GM18861 (cell line): ENCODE results near the gene SMURF2.

Experiments used
- ATAC-seq: cut with Tn5 transposase; IDR thresholded peaks from one replicate; pipeline ENCODE4 v1.9.1; 2021; ENCODE audit not compliant: unreplicated experiment

SMURF2 gene

GRCh38 chr17:64505340-64506200 lies 156.5 kb downstream of the SMURF2 start:
- peak; percentile 22 for ATAC-seq

GRCh38 chr17:64504769-64505339 lies 157.3 kb downstream of the SMURF2 start:
- no peak for ATAC-seq

GRCh38 chr17:64503821-64504768 lies 158.0 kb downstream of the SMURF2 start:
- no peak for ATAC-seq

- no peak for ATAC-seq
Observed at GRCh38 chr17:64503341-64503740, 158.8 kb downstream of the SMURF2 start.

- no peak for ATAC-seq
Observed at GRCh38 chr17:64502809-64503208, 159.3 kb downstream of the SMURF2 start.

- ATAC-seq = no peak
Observed at GRCh38 chr17:64502021-64502420, 160.1 kb downstream of the SMURF2 start.

- ATAC-seq = no peak
Observed at GRCh38 chr17:64500862-64501765, 161.0 kb downstream of the SMURF2 start.

- ATAC-seq = no peak
Observed at GRCh38 chr17:64500487-64500859, 161.6 kb downstream of the SMURF2 start.

- ATAC-seq = no peak
Observed at GRCh38 chr17:64499805-64500486, 162.2 kb downstream of the SMURF2 start.

- ATAC-seq = no peak
Observed at GRCh38 chr17:64498308-64499203, 163.6 kb downstream of the SMURF2 start.

- ATAC-seq = peak; percentile 6
Observed at GRCh38 chr17:64497565-64498035, 164.5 kb downstream of the SMURF2 start.

GRCh38 chr17:64496786-64497564 lies 165.1 kb downstream of the SMURF2 start, which contains the start of gene POLG2:
Gene POLG2 (minus strand): TSS chr17:64497054. CDS start chr17:64496968, 86 bp downstream.
- ATAC-seq = peak; percentile 57

GRCh38 chr17:64496348-64496785 lies 165.7 kb downstream of the SMURF2 start:
- ATAC-seq = no peak
